ENCODE results near the gene AVPR2.
A peak's percentile ranks its signal among the peaks of the same experiment; 100 is the strongest.

Gene AVPR2

DNA sequence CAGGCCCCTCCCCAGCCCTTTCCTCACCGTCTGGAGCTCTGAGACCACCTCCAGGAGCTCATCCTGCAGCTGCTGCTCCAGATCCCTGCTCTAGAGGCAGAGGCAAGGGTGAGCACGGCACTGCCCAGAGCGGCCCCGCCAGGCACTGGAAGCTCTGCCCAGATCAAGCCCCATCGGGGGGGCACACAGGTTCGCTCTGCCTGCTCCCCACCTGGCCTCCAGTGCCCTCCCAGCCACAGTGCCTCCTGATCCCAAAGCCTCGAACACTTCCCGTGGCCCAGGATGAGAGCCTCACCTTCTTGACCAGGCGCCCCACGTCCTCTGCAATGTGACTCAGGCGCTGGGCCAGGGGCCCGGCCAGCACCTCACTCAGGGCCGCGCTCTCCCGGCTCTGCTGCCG, 16.6 kb downstream of the AVPR2 start:
- H3K4me1 Mint-ChIP-seq (ENCODE audit: low read depth in 2 of 2), result peaks cover 17 to 23% of the 10 kb centered on the region in 2 donors
- ATAC-seq (replicated peaks) (no peak), DNase-seq (no peak)
- no peaks in the 10 kb centered on the region for H3K9me3 Mint-ChIP-seq
- H3K27me3 Mint-ChIP-seq, result no peaks in the 10 kb centered on the region
- H3K4me3 Mint-ChIP-seq, result no peak overlapping the region
- H3K36me3 Mint-ChIP-seq (ENCODE audit: insufficient read depth), result peaks cover 56% of the 10 kb centered on the region
- H3K27ac Mint-ChIP-seq, result peak overlapping the region in 1 of 2 donors; percentile 57

GRCh38 chrX:153921511-153922446, 17.3 kb downstream of the AVPR2 start:
- no peaks in the 10 kb centered on the region for H3K9me3 Mint-ChIP-seq
- peaks cover 13 to 28% of the 10 kb centered on the region in 2 donors for H3K4me1 Mint-ChIP-seq (ENCODE audit: low read depth in 2 of 2)
- peak overlapping the region; percentile 94 to 99 for H3K27ac Mint-ChIP-seq
- H3K36me3 Mint-ChIP-seq (ENCODE audit: insufficient read depth), result peaks cover 56% of the 10 kb centered on the region
- ATAC-seq (replicated peaks) (no peak), DNase-seq (no peak)
- no peaks in the 10 kb centered on the region for H3K27me3 Mint-ChIP-seq
- H3K4me3 Mint-ChIP-seq, result peak overlapping the region; percentile 89 to 91

- Mint-ChIP-seq H3K36me3 (ENCODE audit: insufficient read depth) (peaks cover 57% of the 10 kb centered on the region), H3K4me3 (peak overlapping the region; percentile 89 to 91), H3K9me3 (no peaks in the 10 kb centered on the region), H3K27ac (peak overlapping the region; percentile 94 to 99), H3K27me3 (no peaks in the 10 kb centered on the region), H3K4me1 (ENCODE audit: low read depth in 2 of 2) (peaks cover 19 to 31% of the 10 kb centered on the region in 2 donors)
- DNase-seq (no peak), ATAC-seq (replicated peaks) (no peak)
Observed at GRCh38 chrX:153922932-153923857, 18.7 kb downstream of the AVPR2 start.

DNA sequence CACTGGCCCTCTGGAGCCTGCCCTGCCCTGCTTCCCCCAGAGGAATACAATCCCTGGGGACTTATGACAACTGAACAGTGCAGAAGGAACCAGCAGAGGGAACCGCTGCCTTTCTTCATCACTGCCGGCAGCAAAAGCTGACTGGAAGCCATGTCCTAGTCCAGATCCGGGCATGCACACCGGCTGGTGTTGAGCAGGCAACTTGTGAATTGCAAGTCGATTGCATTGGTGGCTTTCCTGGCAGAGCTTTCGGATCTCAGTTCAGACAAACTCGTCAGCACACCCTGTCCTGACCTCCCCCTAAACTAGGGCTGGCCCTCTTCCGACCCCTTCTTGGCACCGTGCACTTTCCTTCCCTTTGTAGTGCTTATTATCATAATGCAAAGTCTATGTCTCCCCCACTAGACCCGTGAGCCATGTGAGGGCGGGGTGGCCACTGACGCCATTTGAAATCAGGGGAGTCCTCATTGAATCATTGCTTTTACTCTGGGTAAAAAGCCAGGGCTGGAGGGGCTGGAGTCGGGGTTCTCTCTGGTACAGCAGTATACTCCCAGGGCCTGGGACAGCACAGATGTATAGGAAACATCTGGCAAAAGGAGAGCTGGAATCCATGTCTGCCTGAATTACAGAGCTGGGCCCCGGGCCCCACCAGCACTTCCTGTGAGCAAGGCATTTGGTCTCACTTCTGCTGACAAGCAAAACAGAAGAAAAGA, 19.8 kb downstream of the AVPR2 start:
- peaks cover 54% of the 10 kb centered on the region for H3K36me3 Mint-ChIP-seq (ENCODE audit: insufficient read depth)
- H3K9me3 Mint-ChIP-seq, result no peaks in the 10 kb centered on the region
- no peak for ATAC-seq (replicated peaks)
- peak overlapping the region; percentile 94 to 99 for H3K27ac Mint-ChIP-seq
- DNase-seq, result peak; percentile 26 to 32 (median 31)
- peaks cover 23 to 35% of the 10 kb centered on the region in 2 donors for H3K4me1 Mint-ChIP-seq (ENCODE audit: low read depth in 2 of 2)
- H3K4me3 Mint-ChIP-seq, result peak overlapping the region; percentile 89 to 91
- no peaks in the 10 kb centered on the region for H3K27me3 Mint-ChIP-seq

DNA sequence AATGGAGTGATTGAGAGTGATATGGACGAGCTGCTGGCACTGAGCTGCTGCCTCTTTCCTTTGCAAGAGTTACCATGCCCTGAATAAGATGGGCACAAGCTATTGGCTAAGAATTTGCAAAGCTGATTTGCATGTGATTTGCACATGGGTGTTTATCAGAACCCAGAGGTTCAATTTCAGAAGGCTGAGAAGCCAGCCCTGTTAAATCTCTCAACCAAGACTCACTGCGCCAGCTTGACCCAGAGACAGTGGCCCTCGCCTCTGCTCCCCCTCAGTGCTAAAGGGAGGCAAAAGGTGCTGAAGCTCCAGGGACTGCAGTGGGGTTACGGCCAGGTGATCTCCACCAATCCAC, 20.9 kb downstream of the AVPR2 start:
- ATAC-seq (replicated peaks) (no peak), DNase-seq (no peak)
- no peaks in the 10 kb centered on the region for H3K9me3 Mint-ChIP-seq
- peaks cover 23 to 36% of the 10 kb centered on the region in 2 donors for H3K4me1 Mint-ChIP-seq (ENCODE audit: low read depth in 2 of 2)
- H3K36me3 Mint-ChIP-seq (ENCODE audit: insufficient read depth), result peaks cover 49% of the 10 kb centered on the region
- peak overlapping the region; percentile 89 to 91 for H3K4me3 Mint-ChIP-seq
- peak overlapping the region; percentile 94 to 99 for H3K27ac Mint-ChIP-seq
- no peaks in the 10 kb centered on the region for H3K27me3 Mint-ChIP-seq

- Mint-ChIP-seq H3K4me3 (peak within 1 kb of the TSS; percentile 89 to 91), H3K27me3 (no peaks in the 10 kb centered on the region), H3K4me1 (ENCODE audit: low read depth in 2 of 2) (peaks cover 23 to 36% of the 10 kb centered on the region in 2 donors), H3K27ac (peak within 1 kb of the TSS; percentile 95 to 99), H3K9me3 (no peaks in the 10 kb centered on the region), H3K36me3 (ENCODE audit: insufficient read depth) (peaks cover 45% of the 10 kb centered on the region)
- ATAC-seq (replicated peaks) (peak; percentile 2), DNase-seq (peak in 2 of 3 experiments; percentile 21 to 25)
Observed at GRCh38 chrX:153925739-153926551, 21.5 kb downstream of the AVPR2 start, which contains the start of gene ARHGAP4. ARHGAP4 (minus strand) TSS chrX:153926264; CDS start chrX:153926202, 62 bp downstream.

DNA sequence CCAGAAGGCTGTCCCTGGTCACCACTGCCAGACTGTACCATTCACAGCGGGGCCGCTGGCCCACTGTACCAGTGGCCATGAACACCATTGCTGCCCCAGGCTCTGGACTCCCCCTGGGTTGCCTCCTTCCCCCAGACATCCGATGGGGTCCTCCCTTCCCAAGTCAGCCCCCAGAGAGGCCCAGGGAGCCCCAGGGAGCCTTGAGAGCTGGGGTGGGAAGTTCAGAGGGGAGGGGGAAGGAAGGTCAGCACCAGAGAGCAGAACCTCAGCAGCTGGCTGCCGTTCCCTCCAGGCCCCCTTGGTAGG, 22.0 kb downstream of the AVPR2 start:
- Mint-ChIP-seq H3K4me1 (ENCODE audit: low read depth in 2 of 2) (peaks cover 23 to 39% of the 10 kb centered on the region in 2 donors), H3K27me3 (no peaks in the 10 kb centered on the region), H3K36me3 (ENCODE audit: insufficient read depth) (peaks cover 45% of the 10 kb centered on the region), H3K27ac (peak overlapping the region; percentile 95 to 99), H3K9me3 (no peaks in the 10 kb centered on the region), H3K4me3 (peak overlapping the region; percentile 87 to 91)
- DNase-seq (no peak), ATAC-seq (replicated peaks) (peak; percentile 0)

- Mint-ChIP-seq H3K4me1 (ENCODE audit: low read depth in 2 of 2) (peaks cover 23 to 38% of the 10 kb centered on the region in 2 donors), H3K27me3 (no peaks in the 10 kb centered on the region), H3K36me3 (ENCODE audit: insufficient read depth) (peaks cover 43% of the 10 kb centered on the region), H3K9me3 (no peaks in the 10 kb centered on the region), H3K27ac (peak overlapping the region; percentile 95 to 99), H3K4me3 (peak overlapping the region; percentile 87 to 91)
- DNase-seq (peak; percentile 64 to 65 (median 64)), ATAC-seq (replicated peaks) (peak; percentile 55)
Observed at GRCh38 chrX:153926858-153927671, 22.6 kb downstream of the AVPR2 start.

DNA sequence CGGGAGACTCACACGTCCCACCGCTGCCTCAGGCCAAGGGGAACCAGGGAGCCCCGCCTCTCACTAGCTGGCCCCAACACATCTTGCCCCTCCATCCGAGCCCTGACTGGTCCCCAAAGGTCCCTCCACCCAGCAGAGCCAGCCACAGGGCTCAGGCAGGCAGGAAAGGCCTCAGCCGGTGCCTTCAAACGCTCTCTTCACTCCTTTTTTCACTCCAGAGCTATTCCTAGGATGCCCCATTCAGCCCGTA, 23.1 kb downstream of the AVPR2 start:
- ATAC-seq (replicated peaks) (no peak), DNase-seq (peak in 1 of 3 experiments; percentile 13)

GRCh38 chrX:153927922-153928760, 23.7 kb downstream of the AVPR2 start:
- Mint-ChIP-seq H3K36me3 (ENCODE audit: insufficient read depth) (peaks cover 45% of the 10 kb centered on the region), H3K27ac (peak overlapping the region; percentile 95 to 99), H3K4me1 (ENCODE audit: low read depth in 2 of 2) (peaks cover 15 to 32% of the 10 kb centered on the region in 2 donors), H3K4me3 (peak overlapping the region; percentile 87 to 91), H3K27me3 (no peaks in the 10 kb centered on the region), H3K9me3 (no peaks in the 10 kb centered on the region)
- ATAC-seq (replicated peaks) (peak; percentile 73), DNase-seq (peak; percentile 85 to 86 (median 86))

More for the DNA sequence above, 23.1 kb downstream of the AVPR2 start:
- H3K4me3 Mint-ChIP-seq, result peak overlapping the region; percentile 87 to 91
- H3K36me3 Mint-ChIP-seq (ENCODE audit: insufficient read depth), result peaks cover 42% of the 10 kb centered on the region
- no peaks in the 10 kb centered on the region for H3K27me3 Mint-ChIP-seq
- H3K4me1 Mint-ChIP-seq (ENCODE audit: low read depth in 2 of 2), result peaks cover 21 to 34% of the 10 kb centered on the region in 2 donors
- H3K27ac Mint-ChIP-seq, result peak overlapping the region; percentile 95 to 99
- H3K9me3 Mint-ChIP-seq, result no peaks in the 10 kb centered on the region

GRCh38 chrX:153928846-153929245, 24.4 kb downstream of the AVPR2 start:
- peaks cover 17 to 29% of the 10 kb centered on the region in 2 donors for H3K4me1 Mint-ChIP-seq (ENCODE audit: low read depth in 2 of 2)
- no peaks in the 10 kb centered on the region for H3K9me3 Mint-ChIP-seq
- H3K27ac Mint-ChIP-seq, result peak overlapping the region; percentile 95 to 99
- ATAC-seq (replicated peaks), result no peak
- H3K27me3 Mint-ChIP-seq, result no peaks in the 10 kb centered on the region
- H3K4me3 Mint-ChIP-seq, result peak overlapping the region; percentile 87 to 91
- DNase-seq, result no peak
- peaks cover 42% of the 10 kb centered on the region for H3K36me3 Mint-ChIP-seq (ENCODE audit: insufficient read depth)

Data from effector memory CD8-positive, alpha-beta T cell (primary cell).